Endothelial cell of umbilical vein (primary cell): ENCODE measurements around the gene GUCY1A1. TPM values are rescaled to one million over a fixed set of nuclear protein-coding genes. Genes with fewer than 3 reads are reported as not detected.

ENCODE experiments used
- BruUV-seq: library from RNA; stranded (reverse); fragments of 400-500 nt; replicated peaks from 2 replicates; lab custom pipeline; 2021; lab: Mats Ljungman, UMichigan
- CTCF ChIA-PET: fragments of 300-600, 350-600 bp; sonication (Branson Sonifier 250); formaldehyde crosslinking; loops from one replicate; lab custom pipeline; 2021; ENCODE audit warnings: antibody characterized with exemption, inconsistent platforms; lab: Charles Lee
- POLR2A ChIA-PET: fragments of 300-600, 350-600 bp; sonication (Branson Sonifier 250); formaldehyde crosslinking; loops from one replicate; lab custom pipeline; 2021; ENCODE audit warnings: antibody characterized with exemption, inconsistent platforms; lab: Charles Lee
- DNase-seq: peaks from one replicate; pipeline ENCODE4 v3.0.0-alpha.2; 2011; ENCODE audit warnings: low read depth, low spot score
- FAIRE-seq: peaks from 2 replicates; lab custom pipeline; 2011; peaks lifted over from hg19 to GRCh38; lab: Jason Lieb, UNC
- H2AFZ ChIP-seq: 2 replicates; pipeline ENCODE4 v1.6.0; 2012; ENCODE audit warnings: low read depth, low read length, control low read depth, inconsistent platforms
- H3K27ac ChIP-seq: 2 replicates; pipeline ENCODE4 v1.5.1; 2011; ENCODE audit warnings: low read depth, mild to moderate bottlenecking, control low read depth, low read length, moderate library complexity; ENCODE audit not compliant: insufficient read depth
- H3K27me3 ChIP-seq, 2 experiments: 2 replicates each; pipeline versions ENCODE4 v1.6.0 to v1.6.1; 2011; ENCODE audit warnings: low read length in 2 of 2, mixed read lengths in 1 of 2; ENCODE audit not compliant: control insufficient read depth in 2 of 2, insufficient read depth in 2 of 2
- H3K36me3 ChIP-seq, 2 experiments: 2 replicates in 1 of 2; 3 replicates in 1 of 2; pipeline ENCODE4 v1.5.1; 2011; ENCODE audit warnings: low read length in 2 of 2, mild to moderate bottlenecking in 1 of 2, moderate library complexity in 1 of 2; ENCODE audit not compliant: control insufficient read depth in 2 of 2, insufficient read depth in 2 of 2; ENCODE audit errors: extremely low read depth in 1 of 2
- H3K4me1 ChIP-seq: 3 replicates; pipeline ENCODE4 v1.5.1; 2011; ENCODE audit warnings: mild to moderate bottlenecking, low read length; ENCODE audit not compliant: control insufficient read depth, insufficient read depth; ENCODE audit errors: extremely low read depth
- H3K4me2 ChIP-seq: 2 replicates; pipeline ENCODE4 v1.6.1; 2011; ENCODE audit warnings: low read length, control low read depth, mixed read lengths; ENCODE audit not compliant: insufficient read depth
- H3K4me3 ChIP-seq, 3 experiments: fragments of 200-600 bp in 1 of 3; sonication (generic), shearing (Covaris generic) in 1 of 3; replicated peaks in 1 of 3; 2 replicates each; pipeline ENCODE4 v1.5.1; 2011 to 2016; ENCODE audit warnings: control low read depth in 3 of 3, low read length in 3 of 3, mild to moderate bottlenecking in 2 of 3, inconsistent platforms in 1 of 3, low read depth in 1 of 3, moderate library complexity in 1 of 3; ENCODE audit not compliant: insufficient read depth in 1 of 3
- H3K79me2 ChIP-seq: 2 replicates; pipeline ENCODE4 v1.6.0; 2012; ENCODE audit warnings: low read length, inconsistent platforms; ENCODE audit not compliant: control insufficient read depth, insufficient read depth
- H3K9ac ChIP-seq: replicated peaks from 2 replicates; pipeline ENCODE3; 2011; ENCODE audit warnings: low read length, control low read depth; ENCODE audit not compliant: insufficient read depth; ENCODE audit errors: extremely low read depth
- H3K9me1 ChIP-seq: replicated peaks from 3 replicates; pipeline ENCODE4 v1.6.0; 2011; ENCODE audit warnings: mild to moderate bottlenecking, low read length; ENCODE audit not compliant: control insufficient read depth, insufficient read depth; ENCODE audit errors: extremely low read depth
- H3K9me3 ChIP-seq: replicated peaks from 2 replicates; pipeline ENCODE4 v1.5.1; 2012; ENCODE audit warnings: low read length, inconsistent platforms; ENCODE audit not compliant: control insufficient read depth, insufficient read depth
- H4K20me1 ChIP-seq: replicated peaks from 2 replicates; pipeline ENCODE3; 2011; ENCODE audit warnings: mild to moderate bottlenecking, low read length; ENCODE audit not compliant: control insufficient read depth, insufficient read depth; ENCODE audit errors: extremely low read depth
- EZH2 ChIP-seq: IDR thresholded peaks from 2 replicates; pipeline ENCODE4 v1.6.1; 2012; ENCODE audit warnings: borderline replicate concordance, low read depth, mild to moderate bottlenecking, moderate library complexity, low read length, inconsistent platforms; ENCODE audit not compliant: severe bottlenecking
- FOS ChIP-seq: IDR thresholded peaks from 2 replicates; pipeline ENCODE4 v1.6.1; 2011; ENCODE audit warnings: mild to moderate bottlenecking, low read length, moderate library complexity, borderline replicate concordance; ENCODE audit not compliant: insufficient read depth
- GATA2 ChIP-seq: IDR thresholded peaks from 2 replicates; pipeline ENCODE4 v1.7.0; 2011; ENCODE audit warnings: low read depth, mild to moderate bottlenecking, moderate library complexity, mixed read lengths, low read length; ENCODE audit not compliant: insufficient read length, insufficient read depth
- JUN ChIP-seq: IDR thresholded peaks from 2 replicates; pipeline ENCODE4 v1.6.1; 2011; ENCODE audit warnings: borderline replicate concordance, low read depth; ENCODE audit not compliant: insufficient read length, insufficient read depth
- MAX ChIP-seq: IDR thresholded peaks from 2 replicates; pipeline ENCODE4 v1.6.1; 2011; ENCODE audit not compliant: insufficient read depth, insufficient read length
- MYC ChIP-seq: IDR thresholded peaks from one replicate; pipeline ENCODE4 v1.6.1; 2011; ENCODE audit warnings: mild to moderate bottlenecking, low read depth, low read length
- POLR2A ChIP-seq: IDR thresholded peaks from 2 replicates; pipeline ENCODE4 v1.6.1; 2012; ENCODE audit warnings: low read depth, mild to moderate bottlenecking, control low read depth, low read length
- POLR2AphosphoS5 ChIP-seq: IDR thresholded peaks from 2 replicates; pipeline ENCODE4 v1.6.1; 2012; ENCODE audit warnings: low read depth, mild to moderate bottlenecking, control low read depth, low read length, moderate library complexity; ENCODE audit not compliant: insufficient read depth
- dilution Hi-C: fragments of 300-500 bp; cut with MboI; formaldehyde crosslinking; loops from one replicate; pipeline ENCODE4 v1.15.0; 2019; ENCODE audit warnings: low sequenced_read_pairs; ENCODE audit not compliant: extremely low pct_ligation_motif_present
- intact Hi-C: fragments of 100-400 bp; cut with micrococcal nuclease; formaldehyde crosslinking; loops from one replicate; pipeline ENCODE4 v1.10.0; 2022
- polyA plus RNA-seq, 4 experiments: library from polyadenylated mRNA; depleted of rRNA in 3 of 4; stranded (reverse) in 3 of 4; unstranded in 1 of 4; fragments of >200 nt; gene quantifications; 2 replicates each; pipeline versions ENCODE4 v1.2.1 to v1.2.3, GENCODE V29; 2011 to 2012; ENCODE audit warnings: missing spikeins in 1 of 4
- total RNA-seq: library from RNA; stranded (reverse); gene quantifications from 2 replicates; pipeline ENCODE4 v1.2.3, GENCODE V29; 2021
- TF ChIP-seq, protein P1 (sequence below), 2 donors: IDR thresholded peaks; 1 replicate in 1 of 2; 2 replicates in 1 of 2; pipeline ENCODE4 v1.5.1; 2011; ENCODE audit warnings: low read length in 2 of 2, mild to moderate bottlenecking in 2 of 2, moderate library complexity in 2 of 2, control low read depth in 1 of 2, inconsistent platforms in 1 of 2, low read depth in 1 of 2; ENCODE audit not compliant: insufficient read depth in 1 of 2; ENCODE audit errors: extremely low read depth in 1 of 2

GUCY1A1 gene
- total and polyA plus RNA-seq, 2 donors (not counting 3 experiments of a cell fraction or from before 2014, with no cell fraction given): 1.3 to 4.4 TPM

DNA sequence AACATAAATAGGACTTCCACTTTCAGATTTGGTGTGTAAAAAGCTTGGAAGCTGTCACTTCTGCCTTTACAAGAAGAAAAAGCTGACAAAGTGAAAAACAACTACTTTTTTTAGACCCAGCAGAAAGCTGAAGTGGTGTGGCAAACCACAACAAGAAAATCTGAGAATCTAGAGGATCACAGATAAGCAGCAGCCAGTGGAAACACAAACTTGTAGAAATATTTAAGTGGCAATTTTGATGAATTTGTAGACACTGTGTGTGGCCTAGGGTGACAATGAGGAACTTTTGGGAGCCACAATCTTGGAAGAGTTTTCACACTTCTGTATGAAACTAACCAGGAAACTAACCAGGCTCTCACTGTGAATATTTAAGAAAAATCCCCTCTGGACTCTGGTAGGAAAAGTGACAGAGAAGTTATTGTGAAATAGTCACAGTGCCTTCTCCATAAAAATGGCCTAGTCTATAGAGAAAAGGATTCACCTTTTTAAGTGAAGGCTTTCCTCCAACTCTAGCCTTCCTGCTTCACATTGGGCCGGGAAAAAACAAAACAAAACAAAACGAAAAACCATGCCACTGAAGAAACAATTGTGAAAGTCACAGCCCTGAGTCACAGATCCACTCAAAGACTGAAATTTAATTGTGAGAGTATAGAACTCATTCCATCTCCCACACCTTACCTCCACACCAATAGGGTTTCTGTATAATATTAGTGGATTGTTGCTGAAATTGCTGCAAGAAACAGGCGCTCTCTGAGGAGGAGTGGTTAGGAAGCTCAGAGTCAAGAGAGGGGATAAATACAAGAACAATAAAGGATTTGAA is 26.7 kb upstream of the GUCY1A1 start:
- Histone ChIP-seq H3K79me2 (no peaks in the 10 kb centered on the region), H3K27ac (no peak overlapping the region), H3K4me2 (no peak overlapping the region), H3K9ac (no peak overlapping the region), H3K9me1 (no peaks in the 10 kb centered on the region), H3K27me3 (no peaks in the 10 kb centered on the region), H4K20me1 (no peaks in the 10 kb centered on the region), H3K4me1 (peaks cover 15% of the 10 kb centered on the region), H3K9me3 (no peaks in the 10 kb centered on the region), H3K4me3 (no peak overlapping the region), H2AFZ (peak overlapping the region; percentile 33), H3K36me3 (no peaks in the 10 kb centered on the region)
- no TSS peak for BruUV-seq
- POLR2A ChIA-PET: no interaction called here
- TF ChIP-seq POLR2A: no peak
- TF ChIP-seq MYC: no peak
- TF ChIP-seq JUN: no peak
- no peak for TF ChIP-seq MAX
- no peak for TF ChIP-seq EZH2
- no peak for TF ChIP-seq GATA2
- TF ChIP-seq POLR2AphosphoS5: no peak
- TF ChIP-seq FOS: no peak
- TF ChIP-seq, protein P1, sequence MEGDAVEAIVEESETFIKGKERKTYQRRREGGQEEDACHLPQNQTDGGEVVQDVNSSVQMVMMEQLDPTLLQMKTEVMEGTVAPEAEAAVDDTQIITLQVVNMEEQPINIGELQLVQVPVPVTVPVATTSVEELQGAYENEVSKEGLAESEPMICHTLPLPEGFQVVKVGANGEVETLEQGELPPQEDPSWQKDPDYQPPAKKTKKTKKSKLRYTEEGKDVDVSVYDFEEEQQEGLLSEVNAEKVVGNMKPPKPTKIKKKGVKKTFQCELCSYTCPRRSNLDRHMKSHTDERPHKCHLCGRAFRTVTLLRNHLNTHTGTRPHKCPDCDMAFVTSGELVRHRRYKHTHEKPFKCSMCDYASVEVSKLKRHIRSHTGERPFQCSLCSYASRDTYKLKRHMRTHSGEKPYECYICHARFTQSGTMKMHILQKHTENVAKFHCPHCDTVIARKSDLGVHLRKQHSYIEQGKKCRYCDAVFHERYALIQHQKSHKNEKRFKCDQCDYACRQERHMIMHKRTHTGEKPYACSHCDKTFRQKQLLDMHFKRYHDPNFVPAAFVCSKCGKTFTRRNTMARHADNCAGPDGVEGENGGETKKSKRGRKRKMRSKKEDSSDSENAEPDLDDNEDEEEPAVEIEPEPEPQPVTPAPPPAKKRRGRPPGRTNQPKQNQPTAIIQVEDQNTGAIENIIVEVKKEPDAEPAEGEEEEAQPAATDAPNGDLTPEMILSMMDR (IDR thresholded peaks at IDR 0.05; ENCODE audit: extremely low read depth in 1 of 2, insufficient read depth in 1 of 2, low read depth in 1 of 2, low read length in 2 of 2): no peak
- intact Hi-C loops: no loop called here
- CTCF ChIA-PET: interaction anchor here (0.6 to 0.9 kb wide), 2 partner anchors 10 to 21 kb away, joined by 3 to 4 read pairs; no protein-coding TSS in a partner anchor
- DNase-seq: peak; percentile 59
- FAIRE-seq: no peak
- dilution Hi-C loops: no loop called here
